Measurements from ENCODE around the gene COL1A1. TPM values are rescaled to one million over a fixed set of nuclear protein-coding genes. Genes with fewer than 3 reads are reported as not detected.

COL1A1 gene
- total and polyA plus RNA-seq, 3 donors from 2014 or later, result 32.5 to 557 (median 35.1) TPM

GRCh38 chr17:50172936-50173334 is 28.5 kb downstream of the COL1A1 start:
- Histone ChIP-seq H3K36me3 (ENCODE audit: low read depth, missing control alignments) (no peaks in the 10 kb centered on the region), H3K27ac (peak overlapping the region in 1 of 2 donors; percentile 73), H3K4me1 (peaks cover 34% of the 10 kb centered on the region), H3K9me3 (no peaks in the 10 kb centered on the region), H3K27me3 (no peaks in the 10 kb centered on the region), H3K4me3 (no peak overlapping the region)
- no peak for TF ChIP-seq CTCF (IDR thresholded peaks at IDR 0.05)
- no peak for TF ChIP-seq POLR2A (IDR thresholded peaks at IDR 0.05)
- DNase-seq, result no peak
- 66 to 73% methylated on average over 6 of the region's 6 CpGs for WGBS, 2 donors
- intact Hi-C loops (cut with DNase I; ENCODE audit: low total_unique reads), result no loop called here

- intact Hi-C loops (cut with DNase I; ENCODE audit: low total_unique reads), result no loop called here
- DNase-seq, result no peak
- WGBS, 2 donors, result 89 to 95% methylated on average over 9 to 11 of the region's 11 CpGs
These were observed 29.3 kb downstream of the COL1A1 start for GRCh38 chr17:50172130-50172529.

GRCh38 chr17:50171371-50172071 is 29.9 kb downstream of the COL1A1 start:
- H3K4me1 ChIP-seq, result peaks cover 21% of the 10 kb centered on the region
- TF ChIP-seq CTCF (IDR thresholded peaks at IDR 0.05), result no peak
- no peak for TF ChIP-seq POLR2A (IDR thresholded peaks at IDR 0.05)
- no peaks in the 10 kb centered on the region for H3K9me3 ChIP-seq
- 87 to 89% methylated on average over 10 to 17 of the region's 17 CpGs for whole genome bisulfite sequencing, 2 donors
- intact Hi-C loops (cut with DNase I; ENCODE audit: low total_unique reads), result no loop called here
- no peak overlapping the region for H3K4me3 ChIP-seq
- H3K27ac ChIP-seq, result no peak overlapping the region
- no peaks in the 10 kb centered on the region for H3K36me3 ChIP-seq (ENCODE audit: low read depth, missing control alignments)
- no peak for DNase-seq
- H3K27me3 ChIP-seq, result no peaks in the 10 kb centered on the region

More at GRCh38 chr17:50172130-50172529, 29.3 kb downstream of the COL1A1 start:
- H3K4me1 ChIP-seq, result peaks cover 27% of the 10 kb centered on the region
- no peaks in the 10 kb centered on the region for H3K36me3 ChIP-seq (ENCODE audit: low read depth, missing control alignments)
- H3K4me3 ChIP-seq, result no peak overlapping the region
- no peaks in the 10 kb centered on the region for H3K27me3 ChIP-seq
- H3K27ac ChIP-seq, result no peak overlapping the region
- no peak for TF ChIP-seq CTCF (IDR thresholded peaks at IDR 0.05)
- no peaks in the 10 kb centered on the region for H3K9me3 ChIP-seq

- Histone ChIP-seq H3K4me3 (no peak overlapping the region), H3K36me3 (ENCODE audit: low read depth, missing control alignments) (no peaks in the 10 kb centered on the region), H3K4me1 (peaks cover 19% of the 10 kb centered on the region), H3K27me3 (no peaks in the 10 kb centered on the region), H3K27ac (no peak overlapping the region), H3K9me3 (no peaks in the 10 kb centered on the region)
- intact Hi-C loops (cut with DNase I; ENCODE audit: low total_unique reads), result no loop called here
- TF ChIP-seq POLR2A (IDR thresholded peaks at IDR 0.05), result no peak
- no peak for TF ChIP-seq CTCF (IDR thresholded peaks at IDR 0.05)
- 91 to 95% methylated on average over 9 to 10 of the region's 10 CpGs for WGBS, 2 donors
- DNase-seq, result no peak
These were observed 30.6 kb downstream of the COL1A1 start for GRCh38 chr17:50170662-50171370.

All from testis (tissue), 3 donors.